HUES6 (cell line): ENCODE results near the gene FHOD3.

Experiments
- H3K27ac ChIP-seq: 2 replicates; pipeline ENCODE4 v1.7.0; 2013; ENCODE audit warnings: low read depth, mild to moderate bottlenecking, low read length, inconsistent platforms
- H3K27me3 ChIP-seq: 2 replicates; pipeline ENCODE4 v1.6.1; 2013; ENCODE audit warnings: low read length; ENCODE audit not compliant: control insufficient read depth, insufficient read depth
- H3K36me3 ChIP-seq: 2 replicates; pipeline ENCODE4 v1.6.1; 2013; ENCODE audit warnings: low read length; ENCODE audit not compliant: control insufficient read depth, insufficient read depth
- H3K4me1 ChIP-seq: 2 replicates; pipeline ENCODE4 v1.6.1; 2013; ENCODE audit warnings: low read length; ENCODE audit not compliant: control insufficient read depth, insufficient read depth
- H3K4me3 ChIP-seq: 2 replicates; pipeline ENCODE4 v1.5.1; 2013; ENCODE audit warnings: low read depth, low read length
- H3K9ac ChIP-seq: one replicate; pipeline ENCODE4 v1.6.1; 2013; ENCODE audit warnings: mild to moderate bottlenecking, low read length
- H3K9me3 ChIP-seq: 2 replicates; pipeline ENCODE4 v1.6.1; 2013; ENCODE audit warnings: low read depth, low read length; ENCODE audit not compliant: control insufficient read depth, insufficient read depth

Gene FHOD3

GRCh38 chr18:36650266-36650665 lies 352.8 kb downstream of the FHOD3 start:
- H3K27me3 ChIP-seq: no peaks in the 10 kb centered on the region
- no peaks in the 10 kb centered on the region for H3K9me3 ChIP-seq

GRCh38 chr18:36650906-36651305 lies 353.4 kb downstream of the FHOD3 start:
- Histone ChIP-seq H3K36me3 (no peaks in the 10 kb centered on the region), H3K27ac (no peak overlapping the region), H3K4me1 (no peaks in the 10 kb centered on the region), H3K9me3 (no peaks in the 10 kb centered on the region), H3K27me3 (no peaks in the 10 kb centered on the region), H3K4me3 (no peak overlapping the region), H3K9ac (no peak overlapping the region)

More at GRCh38 chr18:36650266-36650665, 352.8 kb downstream of the FHOD3 start:
- Histone ChIP-seq H3K4me3 (no peak overlapping the region), H3K9ac (no peak overlapping the region), H3K4me1 (no peaks in the 10 kb centered on the region), H3K36me3 (no peaks in the 10 kb centered on the region), H3K27ac (no peak overlapping the region)

DNA sequence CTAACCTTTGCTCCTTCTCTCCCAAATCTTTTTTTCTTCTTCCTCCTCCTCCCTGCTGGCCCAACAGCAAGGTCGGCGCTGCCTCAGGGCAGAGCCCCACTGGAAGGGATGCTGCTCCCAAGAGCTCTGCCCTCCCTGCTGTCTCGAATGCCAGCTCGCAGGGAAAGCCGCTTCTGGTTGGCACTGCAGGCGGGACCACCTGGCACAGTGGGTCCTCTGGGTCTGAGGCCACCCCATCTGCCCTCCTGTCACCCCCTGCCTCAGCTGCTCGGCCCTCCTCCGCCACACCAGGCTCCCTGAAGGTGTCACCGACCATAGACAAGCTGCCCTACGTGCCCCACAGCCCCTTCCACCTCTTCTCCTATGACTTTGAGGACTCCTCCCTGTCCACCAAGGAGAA lies 355.0 kb downstream of the FHOD3 start:
- Histone ChIP-seq H3K9me3 (no peaks in the 10 kb centered on the region), H3K4me1 (no peaks in the 10 kb centered on the region), H3K27me3 (no peaks in the 10 kb centered on the region), H3K4me3 (no peak overlapping the region), H3K36me3 (no peaks in the 10 kb centered on the region), H3K27ac (no peak overlapping the region), H3K9ac (no peak overlapping the region)

DNA sequence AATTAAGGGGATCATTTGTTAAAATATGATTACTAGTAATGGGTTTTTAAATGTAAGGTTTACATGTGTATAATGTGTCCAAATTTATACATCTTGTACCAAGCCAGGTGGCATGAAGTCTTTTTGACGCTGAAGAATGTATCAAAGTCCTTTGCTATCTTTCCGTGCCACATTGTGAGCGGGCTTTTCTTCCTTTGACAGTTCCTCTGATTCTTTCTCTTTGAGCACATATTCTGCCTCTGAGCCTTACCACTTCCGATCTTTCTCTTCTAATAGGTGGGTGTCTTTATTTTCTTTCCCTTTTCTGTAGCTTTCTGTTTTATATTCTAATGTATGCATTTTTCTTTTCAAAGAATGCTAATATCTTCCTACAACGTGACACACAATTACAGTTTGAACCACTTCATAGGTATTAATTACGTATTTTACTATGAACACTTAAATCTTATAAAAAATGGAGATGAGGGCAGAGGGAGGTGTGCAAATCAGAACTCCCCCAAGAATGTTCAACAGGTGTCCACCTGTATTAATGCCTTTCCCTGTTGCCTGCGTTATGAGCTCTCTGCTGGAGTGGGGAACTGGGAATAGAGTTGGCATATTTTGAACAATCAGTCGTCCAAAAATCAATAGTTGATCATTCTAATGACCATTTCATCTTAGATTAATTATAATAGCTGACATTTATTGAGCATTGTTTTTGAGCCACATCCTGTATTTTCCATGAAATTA lies 355.8 kb downstream of the FHOD3 start:
- Histone ChIP-seq H3K4me3 (no peak overlapping the region), H3K9ac (no peak overlapping the region), H3K9me3 (no peaks in the 10 kb centered on the region), H3K27me3 (no peaks in the 10 kb centered on the region), H3K4me1 (no peaks in the 10 kb centered on the region), H3K27ac (no peak overlapping the region), H3K36me3 (no peaks in the 10 kb centered on the region)

- Histone ChIP-seq H3K27ac (no peak overlapping the region), H3K4me3 (no peak overlapping the region), H3K9ac (no peak overlapping the region), H3K27me3 (no peaks in the 10 kb centered on the region), H3K36me3 (no peaks in the 10 kb centered on the region), H3K9me3 (no peaks in the 10 kb centered on the region), H3K4me1 (no peaks in the 10 kb centered on the region)
Measured at GRCh38 chr18:36653870-36654269, 356.4 kb downstream of the FHOD3 start.

- Histone ChIP-seq H3K36me3 (no peaks in the 10 kb centered on the region), H3K27me3 (no peaks in the 10 kb centered on the region), H3K4me1 (no peaks in the 10 kb centered on the region), H3K9me3 (no peaks in the 10 kb centered on the region), H3K4me3 (no peak overlapping the region), H3K27ac (no peak overlapping the region), H3K9ac (no peak overlapping the region)
Measured at GRCh38 chr18:36655074-36655473, 357.6 kb downstream of the FHOD3 start.

- Histone ChIP-seq H3K4me3 (no peak overlapping the region), H3K9me3 (no peaks in the 10 kb centered on the region), H3K9ac (no peak overlapping the region), H3K27ac (no peak overlapping the region), H3K36me3 (no peaks in the 10 kb centered on the region), H3K4me1 (no peaks in the 10 kb centered on the region), H3K27me3 (no peaks in the 10 kb centered on the region)
Measured at GRCh38 chr18:36655930-36656329, 358.4 kb downstream of the FHOD3 start.

DNA sequence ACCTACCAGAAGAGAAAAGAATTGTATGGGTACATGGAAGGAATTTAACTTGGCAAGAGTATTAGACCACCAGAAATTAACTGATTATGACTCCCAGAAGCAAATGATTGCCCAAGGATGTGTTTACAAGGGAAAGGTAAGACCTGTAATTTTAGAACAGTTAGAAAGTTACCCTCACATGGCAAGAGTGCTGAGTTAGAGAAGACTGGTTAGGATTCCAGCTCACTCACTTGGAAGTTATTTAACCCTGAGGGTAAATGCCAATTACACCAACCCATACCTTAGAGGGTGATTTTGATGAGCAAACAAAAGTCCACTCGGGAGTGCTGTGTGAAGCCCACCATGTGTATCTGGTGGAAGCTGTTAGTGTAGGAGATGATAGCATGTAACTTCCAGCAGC lies 361.1 kb downstream of the FHOD3 start:
- Histone ChIP-seq H3K27me3 (no peaks in the 10 kb centered on the region), H3K4me1 (no peaks in the 10 kb centered on the region), H3K36me3 (no peaks in the 10 kb centered on the region), H3K9me3 (no peaks in the 10 kb centered on the region), H3K9ac (no peak overlapping the region), H3K4me3 (no peak overlapping the region), H3K27ac (no peak overlapping the region)

GRCh38 chr18:36660311-36660710 lies 362.8 kb downstream of the FHOD3 start:
- H3K27ac ChIP-seq: no peak overlapping the region
- H3K27me3 ChIP-seq: no peaks in the 10 kb centered on the region
- H3K4me3 ChIP-seq: no peak overlapping the region
- no peaks in the 10 kb centered on the region for H3K36me3 ChIP-seq
- H3K9ac ChIP-seq: no peak overlapping the region
- no peaks in the 10 kb centered on the region for H3K4me1 ChIP-seq
- H3K9me3 ChIP-seq: no peaks in the 10 kb centered on the region

- Histone ChIP-seq H3K36me3 (no peaks in the 10 kb centered on the region), H3K27ac (no peak overlapping the region), H3K4me3 (no peak overlapping the region), H3K27me3 (no peaks in the 10 kb centered on the region), H3K9ac (no peak overlapping the region), H3K4me1 (no peaks in the 10 kb centered on the region), H3K9me3 (no peaks in the 10 kb centered on the region)
Measured at GRCh38 chr18:36661999-36662398, 364.5 kb downstream of the FHOD3 start.

DNA sequence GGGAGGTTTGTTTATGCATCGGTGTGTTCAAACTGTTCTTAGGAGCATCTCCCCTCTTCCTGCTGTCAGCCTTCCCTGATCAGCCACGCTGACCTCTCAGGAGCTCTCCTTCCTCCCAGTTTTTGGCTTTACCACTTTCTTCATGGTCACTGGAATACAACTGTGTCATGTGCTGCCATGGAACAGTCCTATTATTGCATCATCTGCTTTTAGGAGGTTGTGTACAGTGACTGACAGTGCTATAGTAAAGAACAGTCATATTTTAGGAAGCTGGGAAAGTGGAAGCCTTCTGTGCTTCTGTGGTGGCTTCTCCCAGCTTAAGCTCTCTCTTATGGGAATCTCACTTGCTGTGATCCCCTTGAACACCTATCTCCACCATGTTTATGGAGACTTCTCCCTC lies 365.8 kb downstream of the FHOD3 start:
- no peak overlapping the region for H3K27ac ChIP-seq
- no peaks in the 10 kb centered on the region for H3K4me1 ChIP-seq
- no peaks in the 10 kb centered on the region for H3K36me3 ChIP-seq
- H3K9ac ChIP-seq: no peak overlapping the region
- H3K27me3 ChIP-seq: no peaks in the 10 kb centered on the region
- no peak overlapping the region for H3K4me3 ChIP-seq
- no peaks in the 10 kb centered on the region for H3K9me3 ChIP-seq
